Measurements from ENCODE around the gene COG5.

Gene COG5

GRCh38 chr7:107152011-107152410, 411.7 kb downstream of the COG5 start:
- 0 out of 2 replicates have a peak, but pooled peaks cover 2% of the 10 kb centered on the region for H3K36me3 ChIP-seq (ENCODE audit: insufficient read depth, low read length)
- peaks cover 13% of the 10 kb centered on the region for H3K4me1 ChIP-seq (ENCODE audit: insufficient read depth, low read length)
- H3K9me3 ChIP-seq (ENCODE audit: insufficient read depth, low read depth, low read length), result no peaks in the 10 kb centered on the region
- H3K27me3 ChIP-seq (ENCODE audit: insufficient read depth, low read length), result no peaks in the 10 kb centered on the region
- H3K27ac ChIP-seq (ENCODE audit: low read depth, low read length), result no peak overlapping the region
- 67% methylated on average over 4 of the region's 4 CpGs for WGBS
- H3K4me3 ChIP-seq (ENCODE audit: low read length), result no peak overlapping the region
- no peak overlapping the region for H3K9ac ChIP-seq (ENCODE audit: low read depth, low read length)

Data from HUES64 (cell line).